PFSK-1 (cell line): Measurements from ENCODE around the gene HIRA.

ENCODE experiments used
- SIN3A ChIP-seq: IDR thresholded peaks from 2 replicates; pipeline ENCODE4 v1.6.1; 2012; ENCODE audit warnings: mild to moderate bottlenecking, low read length, moderate library complexity, borderline replicate concordance; ENCODE audit not compliant: insufficient read depth
- TAF1 ChIP-seq: IDR thresholded peaks from 2 replicates; pipeline ENCODE4 v1.6.1; 2012; ENCODE audit warnings: low read length, control low read depth, borderline replicate concordance; ENCODE audit not compliant: insufficient read depth
- TF ChIP-seq, protein P1 (sequence below), 2 experiments: IDR thresholded peaks; 2 replicates each; pipeline versions ENCODE4 v1.6.1 to v1.8.0; 2011 to 2012; ENCODE audit warnings: low read depth in 2 of 2, low read length in 2 of 2, control low read depth in 1 of 2, inconsistent platforms in 1 of 2, mild to moderate bottlenecking in 1 of 2, moderate library complexity in 1 of 2; ENCODE audit not compliant: insufficient read depth in 1 of 2

DNA sequence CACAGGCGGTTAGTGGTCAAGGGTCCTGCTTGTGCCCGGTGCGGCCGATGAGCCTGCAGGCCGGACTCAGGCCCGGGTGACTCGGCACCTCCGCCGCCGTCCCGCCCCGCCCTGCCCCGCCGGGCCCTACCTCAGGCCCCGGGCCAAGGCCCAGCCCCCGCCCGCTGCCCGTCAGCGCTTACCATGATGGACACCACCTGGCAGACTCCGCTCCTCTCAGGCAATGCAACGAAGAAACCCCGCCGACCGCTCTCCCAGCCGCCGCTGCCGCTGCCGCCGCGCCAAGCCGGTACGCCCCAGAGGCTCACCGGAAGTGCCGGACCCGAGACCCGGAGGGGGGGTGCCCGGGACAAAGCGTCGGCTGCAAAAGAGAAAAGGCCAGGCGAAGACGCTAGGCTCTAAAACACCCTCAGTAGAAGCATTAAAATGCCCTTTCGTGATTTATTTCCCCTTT lies 47.4 kb upstream of the HIRA start, which contains the start of gene UFD1:
- TF ChIP-seq, protein P1, sequence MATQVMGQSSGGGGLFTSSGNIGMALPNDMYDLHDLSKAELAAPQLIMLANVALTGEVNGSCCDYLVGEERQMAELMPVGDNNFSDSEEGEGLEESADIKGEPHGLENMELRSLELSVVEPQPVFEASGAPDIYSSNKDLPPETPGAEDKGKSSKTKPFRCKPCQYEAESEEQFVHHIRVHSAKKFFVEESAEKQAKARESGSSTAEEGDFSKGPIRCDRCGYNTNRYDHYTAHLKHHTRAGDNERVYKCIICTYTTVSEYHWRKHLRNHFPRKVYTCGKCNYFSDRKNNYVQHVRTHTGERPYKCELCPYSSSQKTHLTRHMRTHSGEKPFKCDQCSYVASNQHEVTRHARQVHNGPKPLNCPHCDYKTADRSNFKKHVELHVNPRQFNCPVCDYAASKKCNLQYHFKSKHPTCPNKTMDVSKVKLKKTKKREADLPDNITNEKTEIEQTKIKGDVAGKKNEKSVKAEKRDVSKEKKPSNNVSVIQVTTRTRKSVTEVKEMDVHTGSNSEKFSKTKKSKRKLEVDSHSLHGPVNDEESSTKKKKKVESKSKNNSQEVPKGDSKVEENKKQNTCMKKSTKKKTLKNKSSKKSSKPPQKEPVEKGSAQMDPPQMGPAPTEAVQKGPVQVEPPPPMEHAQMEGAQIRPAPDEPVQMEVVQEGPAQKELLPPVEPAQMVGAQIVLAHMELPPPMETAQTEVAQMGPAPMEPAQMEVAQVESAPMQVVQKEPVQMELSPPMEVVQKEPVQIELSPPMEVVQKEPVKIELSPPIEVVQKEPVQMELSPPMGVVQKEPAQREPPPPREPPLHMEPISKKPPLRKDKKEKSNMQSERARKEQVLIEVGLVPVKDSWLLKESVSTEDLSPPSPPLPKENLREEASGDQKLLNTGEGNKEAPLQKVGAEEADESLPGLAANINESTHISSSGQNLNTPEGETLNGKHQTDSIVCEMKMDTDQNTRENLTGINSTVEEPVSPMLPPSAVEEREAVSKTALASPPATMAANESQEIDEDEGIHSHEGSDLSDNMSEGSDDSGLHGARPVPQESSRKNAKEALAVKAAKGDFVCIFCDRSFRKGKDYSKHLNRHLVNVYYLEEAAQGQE (IDR thresholded peaks at IDR 0.05; ENCODE audit: insufficient read depth in 1 of 2, low read depth in 2 of 2, low read length in 2 of 2) = no peak
- TF ChIP-seq SIN3A (no peak), TAF1 (no peak; the same call in 1 of the 2 replicates)
